HepG2 (cell line): ENCODE data around the gene SRXN1. TPM values are rescaled to one million over a fixed set of nuclear protein-coding genes. Genes with fewer than 3 reads are reported as not detected.

Experiments used
- ARID4A ChIP-seq: sonication (generic); formaldehyde crosslinking; IDR thresholded peaks from 2 replicates; pipeline ENCODE4 v1.5.0; 2020; ENCODE audit warnings: mild to moderate bottlenecking, missing genetic modification reagents, borderline replicate concordance
- ARNT ChIP-seq: fragments of 450-650 bp; IDR thresholded peaks from 2 replicates; pipeline ENCODE4 v1.6.1; 2017
- ATF1 ChIP-seq: IDR thresholded peaks from 2 replicates; pipeline ENCODE4 v1.6.1; 2016; ENCODE audit warnings: mild to moderate bottlenecking, control low read depth
- FIP1L1 ChIP-seq: fragments of 200-400 bp; formaldehyde crosslinking; IDR thresholded peaks from 2 replicates; pipeline ENCODE4 v1.6.1; 2018; ENCODE audit warnings: low read depth, mild to moderate bottlenecking, low read length, moderate library complexity, borderline replicate concordance; ENCODE audit not compliant: insufficient read depth
- GABPB1 ChIP-seq: IDR thresholded peaks from 2 replicates; pipeline ENCODE4 v1.6.1; 2016; ENCODE audit warnings: mild to moderate bottlenecking, missing genetic modification reagents, moderate library complexity, missing compliant biosample characterization
- GATAD1 ChIP-seq: IDR thresholded peaks from 2 replicates; pipeline ENCODE4 v1.6.1; 2016; ENCODE audit warnings: missing genetic modification reagents, missing compliant biosample characterization
- MTF2 ChIP-seq: sonication (generic); formaldehyde crosslinking; IDR thresholded peaks from 2 replicates; pipeline ENCODE4 v1.5.0; 2020; ENCODE audit warnings: missing genetic modification reagents, borderline replicate concordance
- NR0B2 ChIP-seq: sonication (generic); formaldehyde crosslinking; IDR thresholded peaks from 2 replicates; pipeline ENCODE4 v1.4.0; 2020; ENCODE audit warnings: mild to moderate bottlenecking, missing genetic modification reagents
- TCF12 ChIP-seq, 2 experiments: fragments of 450-650 bp in 1 of 2; sonication (generic) in 1 of 2; formaldehyde crosslinking in 1 of 2; IDR thresholded peaks; 2 replicates each; pipeline versions ENCODE4 v1.6.1 to v1.8.0; 2017 to 2022; ENCODE audit warnings: antibody characterized with exemption in 1 of 2, mild to moderate bottlenecking in 1 of 2, missing genetic modification reagents in 1 of 2, moderate library complexity in 1 of 2
- ZFP36 ChIP-seq: fragments of 150-350 bp; IDR thresholded peaks from 2 replicates; pipeline ENCODE4 v1.6.1; 2018; ENCODE audit warnings: borderline replicate concordance, low read length, low read depth; ENCODE audit not compliant: partially characterized antibody
- ZFX ChIP-seq: sonication (generic); formaldehyde crosslinking; IDR thresholded peaks from 2 replicates; pipeline ENCODE4 v1.4.0; 2020; ENCODE audit warnings: mild to moderate bottlenecking, low read depth, missing genetic modification reagents, moderate library complexity
- ZMYM2 ChIP-seq: sonication (generic); formaldehyde crosslinking; IDR thresholded peaks from 2 replicates; pipeline ENCODE4 v1.8.0; 2022; ENCODE audit warnings: mild to moderate bottlenecking, missing genetic modification reagents
- ZNF256 ChIP-seq: sonication (generic); formaldehyde crosslinking; conservative IDR thresholded peaks from 2 replicates; pipeline ENCODE4 v1.4.0; 2020; ENCODE audit warnings: missing genetic modification reagents
- ZNF274 ChIP-seq: sonication (generic); formaldehyde crosslinking; IDR thresholded peaks from 2 replicates; pipeline ENCODE4 v1.5.1; 2020; ENCODE audit warnings: mild to moderate bottlenecking, missing genetic modification reagents
- ZNF496 ChIP-seq: sonication (generic); formaldehyde crosslinking; IDR thresholded peaks from 2 replicates; pipeline ENCODE4 v1.8.1; 2023; ENCODE audit warnings: mild to moderate bottlenecking, moderate library complexity, missing genetic modification reagents; ENCODE audit not compliant: insufficient replicate concordance
- ZNF703 ChIP-seq: sonication (generic); formaldehyde crosslinking; IDR thresholded peaks from 2 replicates; pipeline ENCODE4 v1.5.1; 2020; ENCODE audit warnings: missing genetic modification reagents, mild to moderate bottlenecking, moderate library complexity, borderline replicate concordance
- polyA plus RNA-seq, 8 experiments: library from polyadenylated mRNA; depleted of rRNA in 3 of 8; stranded (reverse) in 7 of 8; unstranded in 1 of 8; fragments of >200 nt; fragmentation: Illumina TruSeq in 4 of 8; extraction: Trizol in 4 of 8; gene quantifications; 2 replicates each; pipeline versions ENCODE4 v1.2.1 to v1.2.3, GENCODE V29; 2011 to 2016; ENCODE audit warnings: low read depth in 4 of 8, missing spikeins in 1 of 8, mixed read lengths in 1 of 8; ENCODE audit not compliant: insufficient read depth in 1 of 8
- total RNA-seq, 5 experiments: library from RNA; depleted of rRNA; stranded (reverse); fragments of >200 nt; fragmentation: Illumina TruSeq; extraction: Trizol; gene quantifications; 2 replicates each; pipeline ENCODE4 v1.2.3, GENCODE V29; 2016; ENCODE audit warnings: low read depth in 1 of 5
- TF ChIP-seq, protein P1 (sequence below): sonication (generic); formaldehyde crosslinking; IDR thresholded peaks from 2 replicates; pipeline ENCODE4 v1.8.0; 2022; ENCODE audit warnings: mild to moderate bottlenecking, missing genetic modification reagents; ENCODE audit not compliant: insufficient replicate concordance
- TF ChIP-seq, protein P2 (sequence below): sonication (generic); formaldehyde crosslinking; IDR thresholded peaks from 2 replicates; pipeline ENCODE4 v1.5.0; 2020; ENCODE audit warnings: missing genetic modification reagents, mild to moderate bottlenecking, borderline replicate concordance
- TF ChIP-seq, protein P3 (sequence below): fragments of 450-650 bp; IDR thresholded peaks from 2 replicates; pipeline ENCODE4 v1.6.1; 2017

The SRXN1 gene
- total and polyA plus RNA-seq, 2 of the 13 experiments (the other 11 are each of a cell fraction or from before 2014, with no cell fraction given) = 29.9 to 87.7 TPM

GRCh38 chr20:675453-676314, 22.7 kb upstream of the SRXN1 start, which contains the start of gene SCRT2 (continued):
- TF ChIP-seq ARID4A (CRISPR knock-in tag) (peak; percentile 93), ZNF496 (CRISPR knock-in tag) (no peak), TCF12 (IDR thresholded peaks at IDR 0.05) (no peak), TCF12 (CRISPR knock-in tag; IDR thresholded peaks at IDR 0.05) (peak; percentile 91), NR0B2 (CRISPR knock-in tag) (peak; percentile 96), FIP1L1 (no peak), MTF2 (peak; percentile 95; the same call in 1 of the 2 replicates), ZFP36 (no peak), ZNF256 (CRISPR knock-in tag) (0 out of 2 replicates have a peak, but pooled peaks have one; percentile 15), ZNF703 (CRISPR knock-in tag) (0 out of 2 replicates have a peak, but pooled peaks have one; percentile 63), ARNT (no peak), ZFX (CRISPR knock-in tag) (peak; percentile 66), ZNF274 (CRISPR knock-in tag) (peak; percentile 98), GATAD1 (CRISPR knock-in tag) (peak; percentile 44; the same call in 1 of the 2 replicates), GABPB1 (CRISPR knock-in tag) (peak; percentile 59; the same call in 1 of the 2 replicates), ZMYM2 (CRISPR knock-in tag) (no peak), ATF1 (no peak)
- TF ChIP-seq, protein P1, sequence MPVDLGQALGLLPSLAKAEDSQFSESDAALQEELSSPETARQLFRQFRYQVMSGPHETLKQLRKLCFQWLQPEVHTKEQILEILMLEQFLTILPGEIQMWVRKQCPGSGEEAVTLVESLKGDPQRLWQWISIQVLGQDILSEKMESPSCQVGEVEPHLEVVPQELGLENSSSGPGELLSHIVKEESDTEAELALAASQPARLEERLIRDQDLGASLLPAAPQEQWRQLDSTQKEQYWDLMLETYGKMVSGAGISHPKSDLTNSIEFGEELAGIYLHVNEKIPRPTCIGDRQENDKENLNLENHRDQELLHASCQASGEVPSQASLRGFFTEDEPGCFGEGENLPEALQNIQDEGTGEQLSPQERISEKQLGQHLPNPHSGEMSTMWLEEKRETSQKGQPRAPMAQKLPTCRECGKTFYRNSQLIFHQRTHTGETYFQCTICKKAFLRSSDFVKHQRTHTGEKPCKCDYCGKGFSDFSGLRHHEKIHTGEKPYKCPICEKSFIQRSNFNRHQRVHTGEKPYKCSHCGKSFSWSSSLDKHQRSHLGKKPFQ (CRISPR knock-in tag) = peak; percentile 89
- TF ChIP-seq, protein P2, sequence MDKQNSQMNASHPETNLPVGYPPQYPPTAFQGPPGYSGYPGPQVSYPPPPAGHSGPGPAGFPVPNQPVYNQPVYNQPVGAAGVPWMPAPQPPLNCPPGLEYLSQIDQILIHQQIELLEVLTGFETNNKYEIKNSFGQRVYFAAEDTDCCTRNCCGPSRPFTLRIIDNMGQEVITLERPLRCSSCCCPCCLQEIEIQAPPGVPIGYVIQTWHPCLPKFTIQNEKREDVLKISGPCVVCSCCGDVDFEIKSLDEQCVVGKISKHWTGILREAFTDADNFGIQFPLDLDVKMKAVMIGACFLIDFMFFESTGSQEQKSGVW (CRISPR knock-in tag) = peak; percentile 88; the same call in 1 of the 2 replicates
- TF ChIP-seq, protein P3, sequence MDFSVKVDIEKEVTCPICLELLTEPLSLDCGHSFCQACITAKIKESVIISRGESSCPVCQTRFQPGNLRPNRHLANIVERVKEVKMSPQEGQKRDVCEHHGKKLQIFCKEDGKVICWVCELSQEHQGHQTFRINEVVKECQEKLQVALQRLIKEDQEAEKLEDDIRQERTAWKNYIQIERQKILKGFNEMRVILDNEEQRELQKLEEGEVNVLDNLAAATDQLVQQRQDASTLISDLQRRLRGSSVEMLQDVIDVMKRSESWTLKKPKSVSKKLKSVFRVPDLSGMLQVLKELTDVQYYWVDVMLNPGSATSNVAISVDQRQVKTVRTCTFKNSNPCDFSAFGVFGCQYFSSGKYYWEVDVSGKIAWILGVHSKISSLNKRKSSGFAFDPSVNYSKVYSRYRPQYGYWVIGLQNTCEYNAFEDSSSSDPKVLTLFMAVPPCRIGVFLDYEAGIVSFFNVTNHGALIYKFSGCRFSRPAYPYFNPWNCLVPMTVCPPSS = 0 out of 2 replicates have a peak, but pooled peaks have one; percentile 37
